Measurements from ENCODE around the gene CHD3.

GRCh38 chr17:7894866-7895265 lies 6.3 kb downstream of the CHD3 start:
- TF ChIP-seq CTCF (IDR thresholded peaks at IDR 0.05) (no peak), EZH2 (IDR thresholded peaks at IDR 0.05; ENCODE audit: borderline replicate concordance, insufficient read depth, low read depth, low read length, poor library complexity, severe bottlenecking) (no peak)

Measured in B cell (primary cell).